Fibroblast of skin of abdomen (primary cell): ENCODE results near the gene ST6GALNAC3.
A peak's percentile ranks its signal among the peaks of the same experiment; 100 is the strongest.

Experiments
- DNase-seq: peaks from one replicate; pipeline ENCODE4 v3.0.0-alpha.2; 2013

ST6GALNAC3 gene

DNA sequence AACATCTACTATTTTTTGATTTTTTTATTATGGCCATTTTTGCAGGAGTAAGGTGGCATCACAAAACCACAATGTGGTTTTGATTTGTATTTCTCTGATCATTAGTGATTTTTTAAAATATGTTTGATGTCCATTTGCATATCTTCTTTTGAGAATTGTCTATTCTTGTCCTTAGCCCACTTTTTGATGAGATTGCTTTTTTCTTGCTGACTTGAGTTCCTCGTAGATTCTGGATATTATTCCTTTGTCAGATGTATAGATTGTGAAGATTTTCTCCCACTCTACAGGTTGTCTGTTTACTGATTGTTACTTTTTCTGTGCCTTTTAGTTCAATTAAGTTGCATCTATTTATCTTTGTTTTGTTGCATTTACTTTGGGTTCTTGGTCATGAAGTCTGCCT, 375.7 kb downstream of the ST6GALNAC3 start:
- no peak for DNase-seq

DNA sequence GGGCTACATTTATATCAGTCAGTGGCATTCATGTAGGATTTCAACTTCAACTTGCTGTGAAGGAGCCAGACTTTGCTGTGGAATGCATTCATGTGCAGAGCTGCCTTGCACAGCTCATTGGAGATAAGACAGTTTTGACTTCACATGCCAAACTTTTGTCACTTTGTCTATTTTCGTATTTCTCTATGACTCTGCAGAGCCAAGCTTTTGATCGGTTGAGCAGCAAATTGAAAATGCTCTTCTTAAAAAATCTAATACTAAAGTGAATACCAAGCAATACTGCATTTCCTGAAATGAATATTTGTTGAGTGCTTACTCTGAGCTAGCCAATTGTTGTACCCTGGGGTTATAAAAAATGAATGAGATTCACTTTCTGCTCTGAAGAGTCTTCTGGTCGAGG, 388.7 kb downstream of the ST6GALNAC3 start:
- no peak for DNase-seq

DNA sequence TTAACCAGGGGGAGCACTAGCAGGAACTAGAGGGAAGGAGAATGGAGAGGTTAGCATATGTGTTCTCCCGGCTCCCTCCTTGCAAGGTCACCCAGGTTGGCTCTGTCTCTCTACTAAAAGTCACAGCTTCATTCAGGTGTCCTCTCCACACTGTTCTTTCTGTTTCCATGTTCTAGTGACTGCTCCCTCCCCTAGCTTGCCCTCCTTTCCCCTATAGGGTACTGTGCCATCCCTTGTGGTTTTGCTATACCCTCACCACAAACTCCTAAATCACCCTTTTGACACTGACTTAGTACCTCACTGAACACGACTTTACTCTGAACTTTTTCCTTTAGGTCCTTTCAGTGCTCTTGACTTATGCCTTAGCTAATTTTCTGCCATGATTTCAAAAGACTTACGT, 389.3 kb downstream of the ST6GALNAC3 start:
- DNase-seq: no peak

DNA sequence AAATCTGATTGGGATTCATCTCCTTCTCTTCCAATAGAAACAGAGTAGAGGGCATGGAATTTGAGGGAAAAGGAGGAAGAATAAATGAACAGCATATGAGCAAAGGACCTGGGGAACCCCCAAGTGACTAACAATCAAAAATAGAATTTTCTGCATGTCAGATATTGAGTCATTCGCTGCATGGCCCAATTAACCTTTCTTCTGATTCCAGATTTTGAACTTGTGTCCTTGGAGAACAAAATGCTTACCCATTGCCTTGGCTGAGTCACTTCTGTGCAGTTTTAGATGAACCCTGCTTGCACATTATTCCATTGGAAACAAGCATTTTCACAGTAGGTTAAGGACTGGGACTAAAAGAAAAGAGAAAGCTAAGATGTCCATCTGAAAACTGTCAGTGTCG, 390.5 kb downstream of the ST6GALNAC3 start:
- DNase-seq: peak; percentile 65

DNA sequence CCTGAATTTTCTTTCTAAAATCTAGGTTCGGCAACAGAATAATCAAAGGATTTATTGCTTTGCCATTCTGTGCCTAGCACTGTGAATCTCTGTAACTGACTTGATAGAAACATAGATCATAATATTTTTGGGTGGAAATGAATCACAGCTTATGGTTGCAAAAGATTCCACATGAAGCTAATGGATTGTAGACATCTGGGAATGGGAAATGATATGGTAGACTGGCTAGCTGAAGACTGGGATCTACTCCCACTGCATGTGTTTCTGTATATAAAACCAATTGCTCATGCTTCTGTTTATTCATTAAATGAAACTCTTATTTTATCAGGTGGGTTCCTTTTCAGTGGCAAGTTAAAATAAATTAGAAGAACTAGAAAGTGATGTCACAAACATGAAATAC, 395.6 kb downstream of the ST6GALNAC3 start:
- peak; percentile 8 for DNase-seq

DNA sequence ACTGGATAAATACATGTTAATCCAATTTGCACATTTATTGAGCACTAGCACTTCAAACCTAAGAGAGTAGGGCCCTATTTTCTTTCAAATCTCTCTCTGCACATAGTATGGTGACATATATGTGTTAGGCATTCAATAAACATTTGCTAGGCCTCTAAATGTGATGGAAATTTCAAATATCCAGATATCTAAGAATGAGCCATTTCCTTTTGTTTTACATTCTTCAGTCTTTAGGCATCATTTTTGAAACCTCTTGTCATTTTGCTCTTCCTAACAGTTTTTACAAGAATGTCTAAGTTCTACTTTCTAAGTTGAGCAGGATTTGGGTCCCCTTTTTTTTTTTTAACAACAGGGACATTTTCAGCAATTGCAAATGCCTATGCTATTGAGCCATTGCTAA, 397.0 kb downstream of the ST6GALNAC3 start:
- DNase-seq: peak; percentile 36

DNA sequence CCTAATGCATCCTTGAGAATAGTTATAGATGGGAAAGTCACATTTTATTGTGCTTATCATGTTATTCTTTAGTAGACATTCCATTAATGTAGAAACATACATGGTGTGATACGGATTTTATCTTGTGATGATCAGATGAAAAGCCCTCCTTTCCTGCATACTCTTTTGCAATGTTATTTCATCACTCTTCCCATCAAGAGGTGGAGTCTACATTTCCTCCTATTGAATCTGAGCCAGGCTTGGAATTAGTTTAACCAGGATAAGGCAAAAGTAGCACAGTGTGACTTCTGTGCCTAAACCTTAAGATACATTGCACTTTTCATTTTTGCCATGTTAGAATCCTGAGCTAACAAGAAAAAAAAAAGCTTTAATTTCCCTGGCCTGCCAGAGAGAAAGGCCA, 399.0 kb downstream of the ST6GALNAC3 start:
- DNase-seq: peak; percentile 31

DNA sequence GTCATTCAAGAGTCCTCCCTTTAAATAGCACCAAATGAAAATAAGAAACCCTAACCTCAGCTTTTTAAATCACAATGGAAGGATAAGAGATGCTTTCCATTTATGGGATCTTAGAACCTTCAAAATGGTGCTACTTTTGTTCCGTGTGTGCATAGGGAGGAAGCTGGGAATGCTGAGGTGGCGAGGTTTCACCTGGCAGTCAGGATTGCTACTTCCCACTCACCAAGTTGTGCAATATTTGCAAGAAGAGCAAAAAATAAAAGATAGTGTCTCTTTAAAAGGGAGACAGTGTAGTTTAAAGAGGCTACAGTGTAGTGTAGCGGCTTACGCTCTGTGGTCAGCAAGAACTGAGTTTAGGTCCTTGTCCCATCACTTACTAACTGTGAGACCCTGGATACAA, 400.4 kb downstream of the ST6GALNAC3 start:
- DNase-seq: no peak

DNA sequence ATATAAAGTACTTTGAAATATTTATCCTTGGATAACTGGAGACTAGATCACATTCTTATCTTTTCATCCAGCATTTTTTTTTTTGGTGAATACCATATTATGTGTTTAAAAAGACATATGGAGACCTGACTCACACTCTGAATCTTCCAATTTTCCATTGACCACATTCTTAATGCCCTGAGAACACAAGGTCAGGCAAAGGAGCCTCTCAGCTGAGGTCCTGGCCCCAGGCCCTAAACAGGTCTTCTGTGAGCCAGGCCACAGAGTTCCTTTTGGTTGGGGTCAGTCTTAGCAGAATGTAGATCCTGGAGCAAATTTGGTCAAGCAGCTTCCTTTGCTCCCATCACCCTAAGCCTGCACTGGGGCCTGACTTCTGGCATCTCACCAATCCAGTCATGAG, 402.6 kb downstream of the ST6GALNAC3 start:
- no peak for DNase-seq

DNA sequence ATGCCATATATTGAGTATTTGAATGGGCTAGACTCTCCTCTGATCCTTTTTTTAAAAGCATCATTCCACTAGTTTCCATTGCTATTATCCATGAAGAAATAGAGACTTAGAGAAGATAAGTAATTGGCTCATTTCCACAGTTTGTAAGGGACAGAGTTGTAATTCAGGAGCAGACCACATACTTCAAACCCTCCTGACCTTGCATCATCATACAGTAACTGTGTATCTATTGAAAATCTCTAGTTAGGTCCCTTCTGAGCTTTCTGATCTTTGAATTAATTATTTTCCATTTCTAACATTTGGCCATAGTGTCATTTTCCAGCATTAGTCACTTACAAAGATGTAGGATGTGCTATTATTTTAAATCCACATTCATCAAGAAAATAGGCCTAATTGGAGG, 406.3 kb downstream of the ST6GALNAC3 start:
- DNase-seq: peak; percentile 50

DNA sequence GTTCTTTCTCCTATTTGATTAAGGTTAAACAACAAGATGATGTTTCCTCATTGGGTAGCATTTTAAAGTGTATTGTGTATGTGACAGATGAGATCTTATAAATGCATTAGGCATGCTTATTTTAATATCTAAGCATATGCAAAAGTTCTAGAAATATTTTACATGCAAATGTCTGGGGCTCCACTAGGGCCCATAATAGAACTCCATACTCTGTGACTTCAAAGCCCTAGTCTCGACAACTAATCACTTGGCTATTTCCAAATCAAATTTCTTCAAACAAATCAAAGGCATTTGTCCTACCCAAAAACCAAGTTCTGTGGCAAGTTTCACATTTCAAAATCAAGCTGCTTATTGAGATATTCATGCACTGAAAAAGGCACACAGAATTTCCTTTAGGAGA, 407.1 kb downstream of the ST6GALNAC3 start:
- DNase-seq: no peak

DNA sequence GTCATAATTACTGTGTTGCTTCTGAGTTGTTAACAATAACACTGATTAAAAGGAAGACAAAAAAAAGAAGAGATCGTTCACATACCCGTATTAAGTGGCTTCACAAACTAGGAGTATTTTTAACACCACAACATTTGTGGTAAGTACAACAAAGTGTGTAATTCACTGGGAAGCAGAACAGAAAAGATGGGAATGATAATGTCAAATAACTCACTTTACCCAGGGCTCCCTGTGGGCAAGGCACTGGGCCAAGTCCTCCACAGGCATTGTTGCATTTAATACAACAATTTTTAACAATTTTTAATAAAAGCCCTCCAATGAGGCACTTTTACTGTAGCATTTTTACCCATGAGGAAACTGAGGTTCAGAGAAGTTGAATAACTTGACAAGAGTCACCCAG, 407.7 kb downstream of the ST6GALNAC3 start:
- no peak for DNase-seq

DNA sequence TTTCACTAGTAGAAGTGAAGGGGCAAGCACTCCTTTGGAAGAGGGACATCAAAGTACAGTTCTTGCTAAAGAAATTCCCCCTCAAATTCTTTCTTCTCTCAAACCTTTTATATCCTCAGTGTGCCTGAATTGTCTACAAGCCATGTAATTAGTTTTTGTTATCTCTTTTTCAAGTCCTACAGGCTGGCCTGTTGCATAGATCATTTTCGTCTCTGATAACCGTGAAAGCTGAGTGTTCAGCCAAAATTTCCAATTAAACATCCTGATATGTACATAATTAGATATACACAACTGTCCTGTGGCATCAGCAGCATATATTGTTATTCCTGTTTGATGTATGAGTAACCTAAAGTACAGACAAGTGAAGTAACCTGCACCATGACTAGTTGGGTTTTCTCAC, 417.2 kb downstream of the ST6GALNAC3 start:
- no peak for DNase-seq

DNA sequence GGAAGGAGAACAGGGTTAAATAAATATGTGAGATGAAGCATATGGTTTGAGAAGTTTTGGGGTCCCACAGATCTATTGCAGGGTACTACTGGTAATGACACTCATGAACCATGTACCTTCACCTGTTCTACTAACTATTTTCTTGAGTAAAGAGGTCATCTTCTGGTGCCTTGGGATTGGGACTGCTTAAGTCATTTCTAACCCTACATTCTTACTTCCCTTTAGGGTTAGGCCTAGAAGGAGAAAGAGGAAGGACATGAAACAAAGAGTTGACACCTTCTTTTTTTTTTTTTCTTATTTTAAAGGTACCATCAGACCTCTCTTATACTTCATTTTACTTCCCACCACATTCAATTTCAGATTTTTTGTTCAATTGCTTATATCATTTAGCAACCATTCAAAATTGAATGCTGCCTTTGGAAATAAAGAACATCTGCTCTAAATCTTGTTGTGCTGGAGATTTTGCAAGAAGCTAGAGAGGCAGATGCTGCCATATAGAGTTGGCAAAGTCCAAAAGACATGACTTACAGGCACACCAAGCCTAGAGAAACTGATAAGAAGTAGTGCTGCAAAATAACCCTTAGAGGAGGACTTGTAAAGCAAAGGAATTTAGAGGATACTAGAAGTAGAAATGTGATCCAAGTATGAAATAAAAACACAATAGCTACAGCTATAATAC, 418.3 kb downstream of the ST6GALNAC3 start:
- DNase-seq: no peak

DNA sequence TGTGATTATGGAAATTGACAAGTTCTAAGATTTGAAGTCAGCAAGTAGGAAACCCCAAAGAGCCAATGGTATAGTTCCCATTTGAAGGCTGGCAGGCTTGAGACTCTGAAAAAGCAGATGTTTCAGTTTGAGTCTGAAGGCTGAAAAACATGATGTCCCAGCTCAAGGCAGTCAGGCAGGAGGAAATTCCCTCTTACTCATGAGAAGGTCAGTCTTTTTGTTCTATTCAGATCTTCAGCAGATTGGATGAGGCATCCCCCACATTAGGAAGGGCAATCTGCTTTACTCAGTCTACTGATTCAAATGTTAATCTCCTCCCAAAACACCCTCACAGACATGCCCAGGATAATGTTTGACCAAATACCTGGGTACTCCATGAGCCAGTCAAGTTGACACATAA, 420.3 kb downstream of the ST6GALNAC3 start:
- peak; percentile 57 for DNase-seq

DNA sequence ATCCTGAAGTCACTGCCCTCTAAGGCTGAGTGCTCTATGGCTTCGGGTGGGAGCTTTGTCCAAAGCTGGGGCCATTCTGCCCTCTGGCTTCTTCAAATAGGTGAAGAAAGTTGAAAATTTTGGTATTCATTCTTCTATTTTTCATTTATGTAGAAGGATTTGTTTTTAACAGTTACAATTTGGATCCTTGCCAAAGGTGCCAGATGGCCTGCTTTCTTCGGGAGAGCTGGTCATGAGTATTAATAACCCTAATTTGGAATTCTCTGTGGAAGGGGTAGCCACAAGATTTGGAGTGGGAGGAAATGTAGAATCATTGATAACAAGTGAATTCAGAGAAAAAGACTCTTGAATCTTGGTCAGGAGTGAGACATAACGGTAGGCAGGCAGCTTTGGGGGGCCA, 422.3 kb downstream of the ST6GALNAC3 start:
- no peak for DNase-seq

DNA sequence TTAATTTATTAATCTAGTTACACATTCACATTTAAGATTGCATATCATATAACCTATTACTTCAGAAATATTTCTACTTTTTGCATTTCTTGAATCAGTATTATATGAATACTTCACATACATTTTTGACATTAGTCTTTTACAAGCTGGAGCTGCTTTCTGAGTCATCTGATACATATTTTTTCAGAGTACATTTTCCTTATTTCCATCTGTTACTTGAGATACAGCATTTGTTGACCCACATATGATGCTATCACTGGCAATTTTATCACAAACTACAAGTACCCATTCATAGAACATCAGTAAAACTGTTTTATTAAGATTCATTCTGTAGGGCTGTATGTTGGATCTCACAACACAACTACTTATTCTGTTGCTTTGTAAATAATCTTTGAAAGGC, 425.6 kb downstream of the ST6GALNAC3 start:
- peak; percentile 21 for DNase-seq

DNA sequence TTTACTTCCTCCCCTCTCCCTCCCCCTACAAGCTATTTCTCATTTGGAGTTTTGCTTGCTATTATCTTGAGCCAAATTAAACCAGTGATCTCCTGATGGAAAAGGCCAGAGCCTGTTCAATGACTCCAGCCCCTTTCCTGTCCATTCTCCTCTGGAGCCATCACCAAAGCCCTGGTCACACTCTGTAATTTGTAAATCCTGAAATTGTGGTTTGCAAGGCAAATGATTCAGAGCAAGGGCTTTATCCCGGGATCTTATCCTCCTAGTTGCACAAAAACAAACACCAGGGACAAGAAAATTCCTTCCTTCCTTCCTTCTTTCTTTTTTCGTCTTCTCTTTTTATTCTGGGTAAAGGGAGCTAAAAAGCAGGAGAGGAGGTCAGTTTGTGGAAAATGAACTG, 426.6 kb downstream of the ST6GALNAC3 start:
- DNase-seq: peak; percentile 37

DNA sequence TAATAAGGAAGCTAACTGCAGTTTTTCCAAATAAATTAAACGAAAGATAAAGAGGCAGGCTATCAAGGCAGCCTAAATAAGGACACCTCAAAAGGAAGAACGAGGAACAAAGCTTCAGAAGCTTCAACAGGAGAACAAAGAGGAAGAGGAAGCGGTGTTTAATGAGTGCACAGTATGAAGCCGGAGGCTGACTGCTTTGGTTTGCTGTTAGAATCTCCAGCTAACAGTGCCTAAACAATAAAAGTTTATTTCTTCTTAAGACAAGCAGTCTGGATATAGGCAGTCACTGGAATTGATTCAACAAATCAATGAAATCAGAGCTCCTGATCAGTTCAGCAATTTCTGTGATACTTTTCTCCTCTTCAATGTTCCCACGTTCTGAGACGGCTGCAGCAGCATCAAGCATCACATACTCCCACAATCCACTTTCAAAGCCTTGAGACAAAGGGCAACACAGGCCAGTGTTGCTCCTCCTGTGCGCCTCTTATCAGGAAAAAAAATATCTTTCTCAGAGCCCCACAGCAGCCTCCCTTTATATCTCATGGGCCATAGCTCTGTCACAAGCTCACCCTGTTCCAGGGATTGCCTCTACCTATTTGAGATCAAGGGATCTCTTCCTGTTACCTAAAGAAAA, 427.2 kb downstream of the ST6GALNAC3 start:
- no peak for DNase-seq

DNA sequence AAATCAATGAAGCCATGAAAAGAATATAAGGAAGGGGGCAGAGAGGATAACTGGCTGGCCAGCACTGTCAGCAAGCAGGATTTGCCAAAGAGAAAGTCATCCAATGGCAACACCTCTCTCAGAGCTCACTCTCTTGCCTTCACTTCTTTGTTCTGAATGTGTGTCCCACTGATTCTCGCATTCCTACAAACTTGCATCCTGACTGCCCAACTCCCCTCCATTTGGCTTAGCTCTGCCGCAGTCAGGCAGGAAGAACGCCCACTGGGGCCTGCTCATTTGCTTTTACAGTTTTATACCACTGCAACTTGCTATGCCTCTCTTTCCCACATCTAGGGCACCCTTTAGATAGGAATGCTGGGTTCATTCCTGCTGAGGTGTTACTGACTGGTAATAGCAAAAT, 428.6 kb downstream of the ST6GALNAC3 start:
- DNase-seq: no peak

DNA sequence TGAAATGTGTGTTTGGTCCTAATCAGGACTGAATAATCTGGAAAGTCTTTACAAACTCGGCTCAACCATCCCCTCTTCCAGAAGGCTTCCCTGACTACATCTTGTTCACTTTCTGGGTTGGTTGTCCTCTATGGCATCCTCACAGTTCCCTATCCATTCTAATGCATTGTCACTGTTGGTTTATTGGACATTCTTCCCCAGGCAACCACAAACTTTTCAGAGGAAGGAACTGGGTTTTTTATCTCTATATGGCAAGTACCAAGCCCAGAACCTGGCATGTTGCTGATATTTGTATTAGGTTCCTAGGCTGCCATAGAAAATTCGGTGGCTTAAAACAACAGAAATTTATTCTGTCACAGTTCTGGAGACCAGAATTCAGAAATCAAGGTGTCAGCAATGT, 429.2 kb downstream of the ST6GALNAC3 start:
- DNase-seq: no peak

DNA sequence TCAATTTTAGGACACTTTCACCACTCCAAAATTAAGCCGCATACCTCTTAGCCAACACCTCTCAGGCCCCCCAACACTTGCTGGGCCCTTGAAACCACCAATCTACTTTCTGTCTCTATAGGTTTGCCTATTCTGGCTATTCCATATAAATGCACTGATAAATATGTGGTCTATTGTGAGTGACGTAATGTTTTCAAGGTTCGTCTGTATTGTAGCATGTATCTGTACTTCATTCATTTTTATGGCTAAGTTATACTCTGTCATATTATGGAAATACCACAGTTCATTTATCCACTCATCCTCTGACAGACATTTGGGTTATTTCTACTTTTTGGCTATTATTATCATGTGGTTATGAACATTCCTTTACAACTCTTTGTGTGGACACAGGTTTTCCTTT, 432.8 kb downstream of the ST6GALNAC3 start:
- DNase-seq: no peak

DNA sequence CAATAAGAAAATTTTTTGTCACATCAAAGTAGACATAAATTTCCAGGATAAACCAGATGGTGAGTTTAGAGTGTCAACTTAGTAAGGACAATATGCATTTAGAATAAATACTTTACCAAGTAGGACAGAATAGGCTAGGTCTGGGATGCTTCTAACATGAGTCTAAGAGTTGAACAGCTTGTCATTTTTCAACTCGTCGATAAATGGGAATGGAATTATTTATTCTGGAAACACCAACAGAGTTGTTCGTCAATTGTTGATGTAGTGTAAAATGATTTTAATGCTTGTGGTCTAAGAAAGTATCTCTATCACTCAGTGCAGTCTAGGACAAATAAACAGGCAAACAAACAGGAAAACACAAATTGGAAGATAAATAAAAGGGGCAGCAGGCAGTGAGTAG, 434.3 kb downstream of the ST6GALNAC3 start:
- peak; percentile 37 for DNase-seq

DNA sequence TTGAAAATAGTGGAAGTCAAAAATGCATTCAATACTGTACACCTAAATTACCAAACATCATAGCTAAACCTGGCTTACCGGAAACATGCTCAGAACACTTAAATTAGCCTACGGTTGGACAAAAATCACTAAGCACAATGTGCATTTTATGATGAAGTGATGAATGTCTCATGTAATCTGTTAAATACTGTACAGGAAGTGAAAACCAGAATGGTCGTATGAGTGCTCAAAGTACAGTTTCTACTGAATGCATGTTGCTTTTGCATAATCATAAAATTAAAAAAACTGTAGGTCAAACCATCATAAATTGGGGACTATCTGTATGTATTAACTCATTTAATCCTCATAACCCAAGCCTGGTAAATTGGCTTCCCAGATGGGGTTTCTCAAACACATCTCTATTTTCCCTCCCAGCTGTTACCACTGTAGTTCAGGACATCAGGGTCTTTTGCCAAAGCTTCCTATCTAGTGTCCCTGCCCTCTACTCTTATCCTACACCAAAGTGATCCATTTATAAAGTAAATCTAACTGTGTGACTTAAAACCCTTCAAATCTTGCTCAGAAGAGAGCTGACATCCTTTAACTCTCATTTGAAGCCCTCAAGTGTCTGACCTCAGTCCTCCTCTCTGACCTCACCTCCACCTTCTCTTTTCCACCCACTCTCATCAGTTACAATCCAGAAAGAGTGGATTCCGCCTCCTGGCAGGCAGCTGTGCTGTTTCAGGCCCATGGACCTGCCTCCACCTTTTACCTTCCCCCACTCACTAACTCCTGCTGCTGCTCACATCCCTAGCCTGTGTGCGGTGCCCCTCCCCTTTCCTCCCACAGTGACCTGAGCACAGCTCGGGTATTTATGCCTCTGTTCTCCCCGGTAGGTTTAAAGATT, 436.4 kb downstream of the ST6GALNAC3 start:
- DNase-seq: no peak
